Neural progenitor cell (in vitro differentiated cells): Measurements from ENCODE around the gene GAB2. TPM values are rescaled to one million over a fixed set of nuclear protein-coding genes. Genes with fewer than 3 reads are reported as not detected.

Experiments
- DNase-seq: peaks from one replicate; pipeline ENCODE4 v3.0.0-alpha.2; 2016; ENCODE audit warnings: low spot score
- H2AFZ ChIP-seq: fragments of 200-600 bp; sonication (generic); replicated peaks from 2 replicates; pipeline ENCODE4 v1.6.1; 2016; ENCODE audit warnings: antibody characterized with exemption
- H3F3A ChIP-seq: fragments of 200-600 bp; sonication (generic); 2 replicates; pipeline ENCODE4 v1.6.1; 2016; ENCODE audit warnings: antibody characterized with exemption, low read depth
- H3K27ac ChIP-seq: fragments of 200-600 bp; sonication (generic); 2 replicates; pipeline ENCODE4 v1.5.1; 2016; ENCODE audit warnings: mild to moderate bottlenecking
- H3K27me3 ChIP-seq: fragments of 200-600 bp; sonication (generic); 2 replicates; pipeline ENCODE4 v1.6.1; 2016; ENCODE audit warnings: mild to moderate bottlenecking, moderate library complexity
- H3K36me3 ChIP-seq: fragments of 200-600 bp; sonication (generic); 2 replicates; pipeline ENCODE4 v1.5.1; 2016
- H3K4me1 ChIP-seq: fragments of 200-600 bp; sonication (generic); 2 replicates; pipeline ENCODE4 v1.6.1; 2016; ENCODE audit warnings: mixed run types
- H3K4me2 ChIP-seq: fragments of 200-600 bp; sonication (generic); 2 replicates; pipeline ENCODE4 v1.6.1; 2016
- H3K4me3 ChIP-seq: fragments of 200-600 bp; sonication (generic); 2 replicates; pipeline ENCODE4 v1.5.1; 2016
- H3K79me2 ChIP-seq: fragments of 200-600 bp; sonication (generic); 2 replicates; pipeline ENCODE4 v1.6.1; 2016; ENCODE audit warnings: low read depth
- H3K9ac ChIP-seq: fragments of 200-600 bp; sonication (generic); 2 replicates; pipeline ENCODE4 v1.6.1; 2016
- H3K9me3 ChIP-seq: fragments of 200-600 bp; sonication (generic); 2 replicates; pipeline ENCODE4 v1.5.1; 2016; ENCODE audit warnings: low read depth
- H4K20me1 ChIP-seq: fragments of 200-600 bp; sonication (generic); 2 replicates; pipeline ENCODE4 v1.6.1; 2016; ENCODE audit warnings: low read depth
- H3K27ac Mint-ChIP-seq: 3 replicates; pipeline ENCODE4 v1.8.0; 2021; ENCODE audit warnings: mixed read lengths
- H3K27me3 Mint-ChIP-seq: 2 replicates; pipeline ENCODE4 v1.8.0; 2022; ENCODE audit warnings: low read depth, mild to moderate bottlenecking, inconsistent platforms, moderate library complexity, mixed read lengths; ENCODE audit not compliant: insufficient read depth
- H3K36me3 Mint-ChIP-seq: 3 replicates; pipeline ENCODE4 v1.8.0; 2021; ENCODE audit warnings: mixed read lengths
- H3K4me1 Mint-ChIP-seq: 3 replicates; pipeline ENCODE4 v1.8.0; 2021; ENCODE audit warnings: mixed read lengths
- H3K4me3 Mint-ChIP-seq: 3 replicates; pipeline ENCODE4 v1.8.0; 2021; ENCODE audit warnings: mild to moderate bottlenecking, moderate library complexity, mixed read lengths
- H3K9me3 Mint-ChIP-seq: 3 replicates; pipeline ENCODE4 v1.8.0; 2020; ENCODE audit warnings: mixed read lengths
- EZH2 ChIP-seq: fragments of 200-600 bp; sonication (generic); IDR thresholded peaks from 2 replicates; pipeline ENCODE4 v1.6.1; 2017; ENCODE audit warnings: antibody characterized with exemption, mild to moderate bottlenecking, moderate library complexity
- EZH2phosphoT487 ChIP-seq: fragments of 200-600 bp; sonication (generic); IDR thresholded peaks from 2 replicates; pipeline ENCODE4 v1.6.1; 2017; ENCODE audit warnings: antibody characterized with exemption
- total RNA-seq: library from RNA; depleted of rRNA; stranded (reverse); fragments of >200 nt; gene quantifications from 2 replicates; pipeline ENCODE4 v1.2.3, GENCODE V29; 2015; ENCODE audit warnings: low replicate concordance
- TF ChIP-seq, protein P1 (sequence below): fragments of 200-600 bp; sonication (generic); IDR thresholded peaks from 2 replicates; pipeline ENCODE4 v1.5.1; 2017; ENCODE audit warnings: antibody characterized with exemption, mild to moderate bottlenecking

GAB2 gene
- total RNA-seq, 1 donor from 2014 or later, result 11.1 TPM

DNA sequence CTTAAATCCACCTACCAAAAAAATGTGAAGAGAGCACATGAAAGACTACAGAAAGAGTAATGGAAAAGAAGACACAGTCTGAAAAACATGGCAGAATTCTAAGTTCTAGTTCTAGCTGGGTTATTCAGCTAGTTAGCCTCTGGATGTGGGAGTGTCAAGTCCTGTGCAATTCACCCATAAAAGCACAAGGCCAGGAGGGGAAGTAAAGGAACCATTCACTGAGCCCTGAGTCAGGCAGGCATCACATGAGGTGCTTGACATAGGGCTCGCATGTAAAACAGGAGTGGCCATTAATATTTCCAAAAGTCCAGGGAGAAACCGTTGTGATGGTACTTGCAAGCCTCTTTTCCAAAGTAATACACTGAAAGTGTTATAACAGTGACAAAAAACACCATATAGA is 103.7 kb downstream of the GAB2 start:
- no peaks in the 10 kb centered on the region for H3K36me3 ChIP-seq
- no peaks in the 10 kb centered on the region for H3K36me3 Mint-ChIP-seq
- no peak overlapping the region for H3K27ac ChIP-seq

DNA sequence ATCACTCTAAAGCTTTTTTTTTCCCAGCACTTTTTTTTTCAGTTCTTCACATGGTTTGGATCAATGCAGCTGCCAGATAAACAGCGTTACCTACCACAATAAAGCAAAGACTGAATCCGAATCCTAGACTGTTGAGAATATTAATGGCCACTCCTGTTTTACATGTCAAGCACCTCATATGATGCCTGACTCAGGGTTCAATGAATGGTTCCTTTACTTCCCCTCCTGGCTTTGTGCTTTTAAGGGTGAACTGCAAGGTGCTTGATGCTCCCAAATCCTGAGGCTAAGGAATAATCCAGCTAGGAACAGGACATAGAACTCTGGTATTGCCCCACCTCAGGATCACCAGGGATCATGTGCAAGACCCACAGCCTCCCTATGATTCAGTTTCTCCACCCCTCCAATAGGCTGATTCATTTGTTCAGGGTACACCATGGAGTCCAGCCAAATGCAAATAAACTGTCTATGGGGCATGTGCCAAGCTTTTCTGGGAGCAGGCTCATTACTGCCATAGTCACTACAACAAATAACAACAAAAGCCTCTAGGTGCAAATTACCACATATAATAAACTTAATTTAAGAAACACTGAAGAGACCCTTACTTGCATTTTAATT is 104.3 kb downstream of the GAB2 start:
- Mint-ChIP-seq H3K27ac (no peak overlapping the region), H3K36me3 (no peaks in the 10 kb centered on the region), H3K4me1 (peaks cover 13% of the 10 kb centered on the region), H3K9me3 (peaks cover 4% of the 10 kb centered on the region), H3K4me3 (no peak overlapping the region), H3K27me3 (no peaks in the 10 kb centered on the region)
- DNase-seq, result no peak
- Histone ChIP-seq H3K27ac (no peak overlapping the region), H3K9ac (no peak overlapping the region), H3K79me2 (peaks cover 25% of the 10 kb centered on the region), H3K4me1 (peaks cover 16% of the 10 kb centered on the region), H2AFZ (no peak overlapping the region), H3K9me3 (no peaks in the 10 kb centered on the region), H3F3A (peaks cover 7% of the 10 kb centered on the region), H3K27me3 (no peaks in the 10 kb centered on the region), H3K36me3 (no peaks in the 10 kb centered on the region), H3K4me2 (no peak overlapping the region), H3K4me3 (no peak overlapping the region), H4K20me1 (peaks cover 16% of the 10 kb centered on the region)
- no peak for TF ChIP-seq EZH2phosphoT487
- TF ChIP-seq EZH2, result no peak
- TF ChIP-seq, protein P1, sequence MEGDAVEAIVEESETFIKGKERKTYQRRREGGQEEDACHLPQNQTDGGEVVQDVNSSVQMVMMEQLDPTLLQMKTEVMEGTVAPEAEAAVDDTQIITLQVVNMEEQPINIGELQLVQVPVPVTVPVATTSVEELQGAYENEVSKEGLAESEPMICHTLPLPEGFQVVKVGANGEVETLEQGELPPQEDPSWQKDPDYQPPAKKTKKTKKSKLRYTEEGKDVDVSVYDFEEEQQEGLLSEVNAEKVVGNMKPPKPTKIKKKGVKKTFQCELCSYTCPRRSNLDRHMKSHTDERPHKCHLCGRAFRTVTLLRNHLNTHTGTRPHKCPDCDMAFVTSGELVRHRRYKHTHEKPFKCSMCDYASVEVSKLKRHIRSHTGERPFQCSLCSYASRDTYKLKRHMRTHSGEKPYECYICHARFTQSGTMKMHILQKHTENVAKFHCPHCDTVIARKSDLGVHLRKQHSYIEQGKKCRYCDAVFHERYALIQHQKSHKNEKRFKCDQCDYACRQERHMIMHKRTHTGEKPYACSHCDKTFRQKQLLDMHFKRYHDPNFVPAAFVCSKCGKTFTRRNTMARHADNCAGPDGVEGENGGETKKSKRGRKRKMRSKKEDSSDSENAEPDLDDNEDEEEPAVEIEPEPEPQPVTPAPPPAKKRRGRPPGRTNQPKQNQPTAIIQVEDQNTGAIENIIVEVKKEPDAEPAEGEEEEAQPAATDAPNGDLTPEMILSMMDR, result no peak

More for the DNA sequence above, 103.7 kb downstream of the GAB2 start:
- Histone ChIP-seq H3K4me2 (no peak overlapping the region), H3F3A (peaks cover 13% of the 10 kb centered on the region), H2AFZ (no peak overlapping the region), H3K9ac (no peak overlapping the region), H3K4me1 (peaks cover 22% of the 10 kb centered on the region), H4K20me1 (peaks cover 16% of the 10 kb centered on the region), H3K27me3 (no peaks in the 10 kb centered on the region), H3K9me3 (no peaks in the 10 kb centered on the region), H3K4me3 (no peak overlapping the region), H3K79me2 (peaks cover 25% of the 10 kb centered on the region)
- H3K4me3 Mint-ChIP-seq, result no peak overlapping the region
- no peaks in the 10 kb centered on the region for H3K27me3 Mint-ChIP-seq
- no peak overlapping the region for H3K27ac Mint-ChIP-seq
- DNase-seq, result no peak
- TF ChIP-seq, protein P1, result no peak
- no peak for TF ChIP-seq EZH2phosphoT487
- no peak for TF ChIP-seq EZH2
- H3K9me3 Mint-ChIP-seq, result peaks cover 4% of the 10 kb centered on the region
- H3K4me1 Mint-ChIP-seq, result peaks cover 19% of the 10 kb centered on the region

DNA sequence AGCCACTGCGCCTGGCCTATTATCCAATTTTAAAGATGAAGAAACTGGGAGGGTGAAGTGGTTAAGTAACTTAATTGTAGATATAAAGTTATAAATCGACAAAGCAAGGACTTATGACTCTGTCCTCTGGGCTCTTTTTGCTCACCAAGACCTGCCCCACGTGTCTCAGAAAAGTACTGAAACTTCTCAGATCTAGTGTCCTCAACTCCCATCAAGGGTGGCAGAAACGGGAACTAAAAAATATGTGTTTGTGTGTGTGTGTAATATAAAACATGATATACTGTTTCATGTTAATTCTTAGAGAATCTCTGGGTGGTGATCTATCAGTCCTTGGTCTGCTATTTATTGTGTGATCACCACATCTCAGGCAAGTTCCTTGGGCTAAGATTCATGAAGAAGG is 104.9 kb downstream of the GAB2 start:
- Histone ChIP-seq H4K20me1 (peaks cover 16% of the 10 kb centered on the region), H3K27ac (no peak overlapping the region), H3K4me1 (peaks cover 10% of the 10 kb centered on the region), H3K27me3 (no peaks in the 10 kb centered on the region), H3K79me2 (peaks cover 25% of the 10 kb centered on the region), H3K4me3 (no peak overlapping the region), H3K4me2 (no peak overlapping the region), H2AFZ (no peak overlapping the region), H3K36me3 (no peaks in the 10 kb centered on the region), H3K9ac (no peak overlapping the region), H3K9me3 (no peaks in the 10 kb centered on the region), H3F3A (peaks cover under 1% of the 10 kb centered on the region)
- H3K9me3 Mint-ChIP-seq, result peaks cover 4% of the 10 kb centered on the region
- no peak for DNase-seq
- H3K27me3 Mint-ChIP-seq, result no peaks in the 10 kb centered on the region
- H3K4me1 Mint-ChIP-seq, result peaks cover 7% of the 10 kb centered on the region
- H3K36me3 Mint-ChIP-seq, result no peaks in the 10 kb centered on the region
- TF ChIP-seq, protein P1, result no peak
- no peak for TF ChIP-seq EZH2phosphoT487
- TF ChIP-seq EZH2, result no peak
- no peak overlapping the region for H3K4me3 Mint-ChIP-seq
- no peak overlapping the region for H3K27ac Mint-ChIP-seq
